Fibroblast of villous mesenchyme (primary cell): ENCODE measurements around the gene RAB28. TPM values are rescaled to one million over a fixed set of nuclear protein-coding genes. Genes with fewer than 3 reads are reported as not detected.

ENCODE experiments used
- DNase-seq: peaks from one replicate; pipeline ENCODE4 v3.0.0-alpha.2; 2010; ENCODE audit warnings: low read depth
- H3K4me3 ChIP-seq: 2 replicates; pipeline ENCODE4 v1.5.1; 2011; ENCODE audit warnings: low read depth, mild to moderate bottlenecking, low read length
- total RNA-seq: library from RNA; depleted of rRNA; stranded (reverse); fragments of >200 nt; gene quantifications from 2 replicates; pipeline ENCODE4 v1.2.3, GENCODE V29; 2012
- TF ChIP-seq, protein P1 (sequence below): IDR thresholded peaks from 2 replicates; pipeline ENCODE4 v1.5.1; 2012; ENCODE audit warnings: low read depth, mild to moderate bottlenecking, low read length; ENCODE audit not compliant: insufficient read depth

Gene RAB28
- total RNA-seq, 1 donor, result 21.6 TPM

DNA sequence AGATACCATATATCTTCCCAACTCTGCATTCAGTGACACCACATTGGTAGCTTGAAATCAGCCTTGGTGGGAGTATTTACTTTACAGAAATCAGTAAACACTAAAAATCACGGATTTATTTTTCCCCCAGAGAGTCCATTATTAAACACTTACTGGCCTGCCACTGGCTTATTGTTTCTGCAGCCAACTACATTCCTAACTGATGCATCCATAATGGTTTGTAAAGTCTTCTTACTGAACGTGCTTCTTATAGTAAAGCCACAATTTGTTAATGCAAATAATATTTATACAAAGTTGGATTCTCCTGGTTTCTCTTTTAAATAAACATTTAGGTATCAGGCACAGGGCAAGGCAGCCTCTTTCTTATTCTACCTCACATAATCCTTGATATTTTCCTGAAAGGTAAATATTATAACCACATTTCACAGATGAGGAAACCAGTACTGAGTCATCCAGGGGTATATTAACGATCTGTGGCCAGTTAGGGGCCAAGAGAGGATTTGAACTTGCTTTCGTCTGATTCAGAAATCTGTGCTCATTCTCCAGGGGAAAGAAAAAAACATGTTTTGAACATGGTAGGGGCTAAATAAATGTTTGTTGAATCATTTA is 136.5 kb downstream of the RAB28 start:
- TF ChIP-seq, protein P1, sequence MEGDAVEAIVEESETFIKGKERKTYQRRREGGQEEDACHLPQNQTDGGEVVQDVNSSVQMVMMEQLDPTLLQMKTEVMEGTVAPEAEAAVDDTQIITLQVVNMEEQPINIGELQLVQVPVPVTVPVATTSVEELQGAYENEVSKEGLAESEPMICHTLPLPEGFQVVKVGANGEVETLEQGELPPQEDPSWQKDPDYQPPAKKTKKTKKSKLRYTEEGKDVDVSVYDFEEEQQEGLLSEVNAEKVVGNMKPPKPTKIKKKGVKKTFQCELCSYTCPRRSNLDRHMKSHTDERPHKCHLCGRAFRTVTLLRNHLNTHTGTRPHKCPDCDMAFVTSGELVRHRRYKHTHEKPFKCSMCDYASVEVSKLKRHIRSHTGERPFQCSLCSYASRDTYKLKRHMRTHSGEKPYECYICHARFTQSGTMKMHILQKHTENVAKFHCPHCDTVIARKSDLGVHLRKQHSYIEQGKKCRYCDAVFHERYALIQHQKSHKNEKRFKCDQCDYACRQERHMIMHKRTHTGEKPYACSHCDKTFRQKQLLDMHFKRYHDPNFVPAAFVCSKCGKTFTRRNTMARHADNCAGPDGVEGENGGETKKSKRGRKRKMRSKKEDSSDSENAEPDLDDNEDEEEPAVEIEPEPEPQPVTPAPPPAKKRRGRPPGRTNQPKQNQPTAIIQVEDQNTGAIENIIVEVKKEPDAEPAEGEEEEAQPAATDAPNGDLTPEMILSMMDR, result no peak
- peak; percentile 71 for DNase-seq
- no peak overlapping the region for H3K4me3 ChIP-seq

DNA sequence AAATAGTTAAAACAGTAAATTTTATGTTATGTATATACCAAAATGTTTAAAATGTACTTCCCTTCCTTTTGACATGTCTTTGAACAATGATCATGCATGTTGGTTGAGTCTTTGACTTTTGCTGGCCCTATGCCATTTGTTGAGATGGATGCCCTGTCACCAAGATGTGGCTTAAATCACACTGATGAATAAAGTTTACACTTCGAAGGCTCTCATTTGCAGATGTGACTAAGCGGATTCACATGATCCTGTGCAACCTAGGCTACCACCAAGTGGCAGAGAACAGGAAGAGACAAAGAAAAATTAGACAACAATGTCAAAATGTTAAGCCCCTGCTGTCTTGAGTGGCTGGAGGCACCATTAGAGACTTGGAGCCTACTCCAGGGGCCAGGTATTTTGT is 139.9 kb downstream of the RAB28 start:
- no peak for DNase-seq
- TF ChIP-seq, protein P1, result no peak
- H3K4me3 ChIP-seq, result no peak overlapping the region

DNA sequence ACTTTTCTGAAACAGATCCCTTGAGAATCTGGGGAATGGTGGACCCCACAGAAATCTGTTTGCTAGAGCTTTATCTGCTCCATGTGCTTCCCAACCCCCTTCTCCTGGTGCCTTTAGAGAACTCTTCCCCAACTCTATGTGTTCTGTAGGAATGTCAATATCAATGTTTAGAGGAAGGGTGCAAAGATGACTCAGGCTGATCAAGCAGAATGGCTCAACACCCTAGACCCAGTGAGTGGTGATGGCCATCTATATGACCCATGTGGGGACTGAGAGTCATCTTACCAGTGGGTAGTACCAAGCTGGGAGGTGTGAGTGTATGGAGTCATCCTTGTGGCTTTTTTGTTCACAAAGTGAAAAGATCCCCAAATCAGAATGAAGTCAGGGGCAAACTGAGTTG is 143.5 kb downstream of the RAB28 start:
- TF ChIP-seq, protein P1, result no peak
- no peak for DNase-seq
- H3K4me3 ChIP-seq, result no peak overlapping the region

DNA sequence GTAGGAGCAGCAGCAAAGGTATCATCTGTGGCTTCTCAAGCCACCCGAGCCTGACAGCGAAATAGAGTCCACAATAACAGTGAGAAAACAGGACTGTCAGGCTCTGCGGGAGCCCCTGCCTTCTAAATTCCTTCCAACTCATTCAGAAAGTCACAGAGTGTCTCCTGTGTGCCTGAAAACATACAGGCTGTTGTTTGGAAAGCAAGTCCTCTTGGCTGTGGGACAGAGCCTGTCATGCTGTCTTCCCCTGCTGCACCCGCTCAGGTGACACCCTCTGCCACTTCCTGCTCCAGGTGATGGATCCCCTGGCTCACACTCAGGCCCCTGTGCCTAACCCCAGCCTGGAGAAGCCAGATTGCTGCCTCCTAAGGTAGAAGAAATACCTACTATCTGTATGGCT is 152.3 kb downstream of the RAB28 start:
- no peak for DNase-seq
- H3K4me3 ChIP-seq, result no peak overlapping the region
- TF ChIP-seq, protein P1, result no peak

DNA sequence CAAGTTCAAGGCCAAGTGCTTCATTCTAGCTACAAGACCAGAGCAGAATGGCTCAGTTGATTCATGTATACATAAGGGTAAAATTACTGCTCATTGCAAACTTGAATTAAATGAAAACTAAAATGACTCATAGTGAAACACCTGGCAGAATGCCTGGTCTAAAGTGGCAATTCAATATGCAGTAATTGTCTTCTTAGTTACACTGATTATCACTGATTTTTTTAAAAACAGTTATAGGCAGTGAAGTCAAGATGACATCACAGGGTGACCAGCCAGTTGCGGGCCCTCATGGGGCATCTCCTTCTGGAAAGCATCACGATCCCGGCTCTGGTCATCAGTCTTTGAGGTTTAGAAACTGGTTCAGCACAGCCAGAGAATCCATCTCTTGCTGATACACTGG is 154.2 kb downstream of the RAB28 start:
- TF ChIP-seq, protein P1, result no peak
- H3K4me3 ChIP-seq, result no peak overlapping the region
- peak; percentile 56 for DNase-seq

DNA sequence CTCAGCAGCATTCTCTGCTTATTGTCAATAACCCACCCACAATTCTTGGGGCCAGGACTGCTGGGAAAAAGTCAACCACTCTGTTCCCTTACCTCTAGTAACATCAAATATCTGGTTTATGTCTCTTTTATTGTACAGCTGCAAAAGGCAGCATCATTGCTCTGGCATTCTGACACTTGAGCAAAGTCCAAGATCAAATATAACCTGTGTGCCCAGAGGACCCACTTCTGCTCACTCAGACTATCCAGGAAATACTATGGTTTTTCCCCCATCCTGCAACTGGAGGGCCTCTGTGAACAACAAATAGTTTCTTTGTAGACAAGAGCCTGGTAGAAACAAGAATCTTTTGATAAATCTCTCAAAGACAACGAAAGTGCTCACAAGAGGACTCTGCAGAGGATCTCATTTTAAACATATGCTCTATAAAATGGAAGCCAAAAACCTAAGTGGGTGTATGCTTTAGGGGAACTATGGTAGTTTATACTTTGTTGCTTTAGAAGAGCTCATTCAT is 154.7 kb downstream of the RAB28 start:
- no peak overlapping the region for H3K4me3 ChIP-seq
- TF ChIP-seq, protein P1, result no peak
- peak; percentile 12 for DNase-seq

DNA sequence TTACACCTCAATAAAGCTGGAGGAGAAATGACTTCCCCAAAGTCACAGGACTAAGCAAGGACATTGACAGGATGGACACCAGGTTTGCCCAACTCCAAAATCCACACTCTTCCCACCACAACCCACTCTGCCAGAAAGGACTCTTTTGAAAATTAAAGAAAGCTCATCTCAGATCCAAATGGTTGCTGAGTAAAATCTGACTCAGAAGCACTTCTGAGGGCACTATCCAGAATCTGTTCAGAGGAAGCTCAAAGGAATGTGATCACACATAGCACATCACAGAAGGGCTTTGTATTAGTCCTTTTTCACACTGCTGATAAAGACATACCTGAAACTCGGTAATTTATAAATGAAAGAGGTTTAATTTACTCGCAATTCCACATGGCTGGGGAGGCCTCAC is 155.5 kb downstream of the RAB28 start:
- H3K4me3 ChIP-seq, result no peak overlapping the region

More for the DNA sequence above, 155.5 kb downstream of the RAB28 start:
- DNase-seq, result no peak
- TF ChIP-seq, protein P1, result no peak
